IMR-90 (cell line): ENCODE results near the gene RIPOR3. TPM values are rescaled to one million over a fixed set of nuclear protein-coding genes. Genes with fewer than 3 reads are reported as not detected.

ENCODE experiments used
- ATAC-seq: fragments of 200-7000 bp; cut with Tn5 transposase; 2 replicates; pipeline ENCODE4 v1.9.1; 2020; ENCODE audit warnings: low read depth, mild to moderate bottlenecking, moderate library complexity
- BruUV-seq: library from RNA; stranded (reverse); fragments of 400-500 nt; replicated peaks from 2 replicates; lab custom pipeline; 2021; lab: Mats Ljungman, UMichigan
- CTCF ChIA-PET: fragments of 300-600 bp; formaldehyde crosslinking; extraction: SDS; loops from one replicate; lab custom pipeline; 2021; ENCODE audit warnings: antibody characterized with exemption; lab: Yijun Ruan, JAX
- POLR2A ChIA-PET: fragments of 300-600 bp; sonication (Branson Sonifier 250); formaldehyde crosslinking; loops from one replicate; lab custom pipeline; 2022; ENCODE audit warnings: antibody characterized with exemption; ENCODE audit not compliant: unreplicated experiment; lab: Charles Lee
- DNase-seq: peaks from one replicate; pipeline ENCODE4 v3.0.0; 2013
- H2AFZ ChIP-seq: replicated peaks from 2 replicates; pipeline ENCODE3; 2013; ENCODE audit warnings: low read length, mild to moderate bottlenecking; ENCODE audit not compliant: poor library complexity
- H2AK5ac ChIP-seq: 2 replicates; pipeline ENCODE4 v1.6.1; 2013; ENCODE audit warnings: low read depth, low read length, inconsistent platforms
- H2AK9ac ChIP-seq: replicated peaks from 2 replicates; pipeline ENCODE3; 2013; ENCODE audit warnings: mild to moderate bottlenecking, low read depth, low read length, moderate library complexity; ENCODE audit not compliant: poor library complexity
- H2BK120ac ChIP-seq: 2 replicates; pipeline ENCODE4 v1.6.1; 2013; ENCODE audit warnings: low read depth, low read length, inconsistent platforms
- H2BK15ac ChIP-seq: 3 replicates; pipeline ENCODE4 v1.6.1; 2013; ENCODE audit warnings: low read depth, low read length, inconsistent platforms
- H2BK20ac ChIP-seq: 2 replicates; pipeline ENCODE4 v1.6.1; 2013; ENCODE audit warnings: low read depth, mild to moderate bottlenecking, inconsistent platforms, low read length, moderate library complexity
- H2BK5ac ChIP-seq: 2 replicates; pipeline ENCODE4 v1.6.1; 2013; ENCODE audit warnings: mild to moderate bottlenecking, low read depth, low read length, inconsistent platforms; ENCODE audit not compliant: poor library complexity, severe bottlenecking
- H3K14ac ChIP-seq: replicated peaks from 2 replicates; pipeline ENCODE4 v1.6.1; 2013; ENCODE audit warnings: low read depth, low read length, inconsistent platforms
- H3K18ac ChIP-seq: 2 replicates; pipeline ENCODE4 v1.6.1; 2013; ENCODE audit warnings: low read depth, low read length, control low read depth
- H3K23ac ChIP-seq: 2 replicates; pipeline ENCODE4 v1.6.1; 2013; ENCODE audit warnings: low read depth, low read length, inconsistent platforms
- H3K27ac ChIP-seq: 2 replicates; pipeline ENCODE4 v1.5.1; 2013; ENCODE audit warnings: mild to moderate bottlenecking, control low read depth, low read length; ENCODE audit not compliant: insufficient read depth
- H3K27me3 ChIP-seq: 2 replicates; pipeline ENCODE4 v1.6.1; 2013; ENCODE audit warnings: low read length; ENCODE audit not compliant: control insufficient read depth, insufficient read depth
- H3K36me3 ChIP-seq: 2 replicates; pipeline ENCODE4 v1.6.1; 2013; ENCODE audit warnings: low read length, mixed read lengths; ENCODE audit not compliant: control insufficient read depth, insufficient read depth
- H3K4ac ChIP-seq: 2 replicates; pipeline ENCODE4 v1.6.1; 2013; ENCODE audit warnings: low read depth, low read length, inconsistent platforms
- H3K4me1 ChIP-seq: 2 replicates; pipeline ENCODE4 v1.6.1; 2013; ENCODE audit warnings: low read length, mixed read lengths; ENCODE audit not compliant: control insufficient read depth, insufficient read depth
- H3K4me2 ChIP-seq: 2 replicates; pipeline ENCODE4 v1.6.1; 2013; ENCODE audit warnings: low read depth, mild to moderate bottlenecking, control low read depth, low read length, moderate library complexity
- H3K4me3 ChIP-seq: 2 replicates; pipeline ENCODE4 v1.5.1; 2013; ENCODE audit warnings: low read depth, mild to moderate bottlenecking, control low read depth, low read length, moderate library complexity; ENCODE audit not compliant: insufficient read depth
- H3K56ac ChIP-seq: 2 replicates; pipeline ENCODE4 v1.6.1; 2013; ENCODE audit warnings: low read length, inconsistent platforms; ENCODE audit not compliant: insufficient read depth; ENCODE audit errors: extremely low read depth
- H3K79me1 ChIP-seq, 2 experiments: 2 replicates each; pipeline ENCODE4 v1.6.1; 2013; ENCODE audit warnings: low read length in 2 of 2, inconsistent platforms in 1 of 2, low read depth in 1 of 2
- H3K9ac ChIP-seq: 2 replicates; pipeline ENCODE4 v1.6.1; 2013; ENCODE audit warnings: low read depth, low read length, control low read depth
- H3K9me1 ChIP-seq: 2 replicates; pipeline ENCODE4 v1.6.1; 2013; ENCODE audit warnings: low read length, inconsistent platforms; ENCODE audit not compliant: insufficient read depth
- H3K9me3 ChIP-seq: 2 replicates; pipeline ENCODE4 v1.6.1; 2013; ENCODE audit warnings: low read length; ENCODE audit not compliant: control insufficient read depth, insufficient read depth
- H4K20me1 ChIP-seq: 2 replicates; pipeline ENCODE4 v1.6.1; 2013; ENCODE audit warnings: low read length, inconsistent platforms; ENCODE audit not compliant: insufficient read depth
- H4K5ac ChIP-seq: 2 replicates; pipeline ENCODE4 v1.6.1; 2013; ENCODE audit warnings: mild to moderate bottlenecking, low read depth, low read length, control low read depth
- H4K8ac ChIP-seq, 2 experiments: 2 replicates each; pipeline ENCODE4 v1.6.1; 2013; ENCODE audit warnings: low read depth in 2 of 2, low read length in 2 of 2, control low read depth in 1 of 2, inconsistent platforms in 1 of 2
- H4K91ac ChIP-seq: 2 replicates; pipeline ENCODE4 v1.6.1; 2013; ENCODE audit warnings: low read depth, low read length, inconsistent platforms; ENCODE audit not compliant: insufficient read depth
- RAD21 ChIP-seq: IDR thresholded peaks from 2 replicates; pipeline ENCODE4 v1.6.1; 2012; ENCODE audit warnings: low read length, improper control_type of control experiment
- WGBS, 2 experiments: methylation state at CpG; one replicate each; pipeline versions ENCODE4 v1.1.5 to v1.1.7; 2013; ENCODE audit warnings: missing lambda C conversion rate in 2 of 2; ENCODE audit not compliant: insufficient read length in 1 of 2; ENCODE audit errors: extremely low coverage in 2 of 2; 5-methylcytosine and 5-hydroxymethylcytosine counted together
- dilution Hi-C: fragments of 300-500 bp; cut with HindIII; formaldehyde crosslinking; loops from one replicate; pipeline ENCODE4 v1.14.3; 2018; ENCODE audit warnings: low sequenced_read_pairs; ENCODE audit not compliant: unreplicated experiment
- in situ Hi-C: fragments of 300-500 bp; cut with MboI; formaldehyde crosslinking; loops from 3 replicates; pipeline ENCODE4 v1.14.3; 2019; ENCODE audit warnings: low sequenced_read_pairs, inconsistent platforms, mixed read lengths
- intact Hi-C: fragments of 100-400 bp; cut with micrococcal nuclease; formaldehyde crosslinking; loops from 2 replicates; pipeline ENCODE4 v1.10.0; 2022
- polyA plus RNA-seq, 3 experiments: library from polyadenylated mRNA; depleted of rRNA; stranded (reverse); fragments of >200 nt; gene quantifications; 2 replicates each; pipeline ENCODE4 v1.2.3, GENCODE V29; 2012; ENCODE audit warnings: low replicate concordance in 1 of 3
- total RNA-seq: library from RNA; depleted of rRNA; stranded (reverse); fragments of >200 nt; gene quantifications from 2 replicates; pipeline ENCODE4 v1.2.3, GENCODE V29; 2012
- TF ChIP-seq, protein P1 (sequence below): conservative IDR thresholded peaks from 2 replicates; pipeline ENCODE4 v1.5.1; 2012; ENCODE audit warnings: mild to moderate bottlenecking, low read depth, low read length, improper control_type of control experiment

Gene RIPOR3
- total and polyA plus RNA-seq, 2 of the 4 experiments (the other 2 are of a cell fraction) = 0.54 to 1.7 TPM

DNA sequence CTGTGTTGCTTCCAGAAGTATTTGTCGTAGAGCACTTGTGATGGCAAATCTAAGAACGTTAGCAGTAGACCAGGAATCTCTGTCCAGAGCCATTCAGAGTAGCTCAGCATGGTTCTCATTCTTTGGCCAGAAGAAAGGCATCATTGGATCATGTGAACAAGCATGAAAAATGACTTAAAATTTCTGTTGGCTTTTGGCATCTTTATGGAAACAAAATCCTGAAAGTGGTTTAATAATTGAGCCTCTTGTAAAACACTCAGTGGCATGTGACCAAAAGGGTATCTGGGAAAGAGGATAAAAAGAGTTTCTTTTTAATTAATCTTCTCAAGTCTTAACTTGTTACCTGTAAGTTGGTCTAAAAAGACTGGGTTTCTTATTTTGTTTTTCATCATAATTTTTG is 126.0 kb downstream of the RIPOR3 start:
- peaks cover 29% of the 10 kb centered on the region; the same call in 1 of the 2 replicates for H4K20me1 ChIP-seq
- H4K91ac ChIP-seq = no peak overlapping the region
- no peak overlapping the region for H2BK5ac ChIP-seq
- no peak overlapping the region for H3K4ac ChIP-seq
- peaks cover 60% of the 10 kb centered on the region for H3K36me3 ChIP-seq
- H2BK20ac ChIP-seq = no peak overlapping the region
- no peak overlapping the region for H3K23ac ChIP-seq
- H4K5ac ChIP-seq = no peak overlapping the region
- H3K14ac ChIP-seq = no peak overlapping the region
- H3K18ac ChIP-seq = no peak overlapping the region
- dilution Hi-C loops (no loop called here), intact Hi-C loops (no loop called here), in situ Hi-C loops (no loop called here)
- no peak overlapping the region for H3K9ac ChIP-seq
- no peak overlapping the region for H2AFZ ChIP-seq
- H4K8ac ChIP-seq = no peak overlapping the region
- no peak overlapping the region for H3K56ac ChIP-seq
- no peak overlapping the region for H3K27ac ChIP-seq
- peaks cover 60 to 94% of the 10 kb centered on the region in 2 experiments for H3K79me1 ChIP-seq
- no CpG with 5 or more reads among the region's 2 CpGs for WGBS, 2 experiments
- H3K4me2 ChIP-seq = no peak overlapping the region
- H3K9me1 ChIP-seq = peaks cover 31% of the 10 kb centered on the region
- H2BK15ac ChIP-seq = no peak overlapping the region
- BruUV-seq = no TSS peak
- DNase-seq (no peak), ATAC-seq (no peak)
- no peak overlapping the region for H2AK5ac ChIP-seq
- H3K4me3 ChIP-seq = no peak overlapping the region
- H3K9me3 ChIP-seq = no peaks in the 10 kb centered on the region
- peaks cover 27% of the 10 kb centered on the region for H3K4me1 ChIP-seq
- no peaks in the 10 kb centered on the region for H3K27me3 ChIP-seq
- ChIA-PET CTCF (interaction anchor here (0.6 to 1.0 kb wide), 2 partner anchors 184 to 364 kb away, joined by 3 to 5 read pairs; no protein-coding TSS in a partner anchor), POLR2A (no interaction called here)
- H2AK9ac ChIP-seq = no peak overlapping the region
- no peak overlapping the region for H2BK120ac ChIP-seq
- no peak for TF ChIP-seq RAD21
- TF ChIP-seq, protein P1, sequence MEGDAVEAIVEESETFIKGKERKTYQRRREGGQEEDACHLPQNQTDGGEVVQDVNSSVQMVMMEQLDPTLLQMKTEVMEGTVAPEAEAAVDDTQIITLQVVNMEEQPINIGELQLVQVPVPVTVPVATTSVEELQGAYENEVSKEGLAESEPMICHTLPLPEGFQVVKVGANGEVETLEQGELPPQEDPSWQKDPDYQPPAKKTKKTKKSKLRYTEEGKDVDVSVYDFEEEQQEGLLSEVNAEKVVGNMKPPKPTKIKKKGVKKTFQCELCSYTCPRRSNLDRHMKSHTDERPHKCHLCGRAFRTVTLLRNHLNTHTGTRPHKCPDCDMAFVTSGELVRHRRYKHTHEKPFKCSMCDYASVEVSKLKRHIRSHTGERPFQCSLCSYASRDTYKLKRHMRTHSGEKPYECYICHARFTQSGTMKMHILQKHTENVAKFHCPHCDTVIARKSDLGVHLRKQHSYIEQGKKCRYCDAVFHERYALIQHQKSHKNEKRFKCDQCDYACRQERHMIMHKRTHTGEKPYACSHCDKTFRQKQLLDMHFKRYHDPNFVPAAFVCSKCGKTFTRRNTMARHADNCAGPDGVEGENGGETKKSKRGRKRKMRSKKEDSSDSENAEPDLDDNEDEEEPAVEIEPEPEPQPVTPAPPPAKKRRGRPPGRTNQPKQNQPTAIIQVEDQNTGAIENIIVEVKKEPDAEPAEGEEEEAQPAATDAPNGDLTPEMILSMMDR = no peak
